GM18873 (cell line): Measurements from ENCODE around the gene SMARCD2.

Source experiments
- ATAC-seq: cut with Tn5 transposase; IDR thresholded peaks from one replicate; pipeline ENCODE4 v1.9.1; 2021; ENCODE audit warnings: mild to moderate bottlenecking, moderate library complexity, moderate number of reproducible peaks; ENCODE audit not compliant: unreplicated experiment, low FRiP score

The SMARCD2 gene

DNA sequence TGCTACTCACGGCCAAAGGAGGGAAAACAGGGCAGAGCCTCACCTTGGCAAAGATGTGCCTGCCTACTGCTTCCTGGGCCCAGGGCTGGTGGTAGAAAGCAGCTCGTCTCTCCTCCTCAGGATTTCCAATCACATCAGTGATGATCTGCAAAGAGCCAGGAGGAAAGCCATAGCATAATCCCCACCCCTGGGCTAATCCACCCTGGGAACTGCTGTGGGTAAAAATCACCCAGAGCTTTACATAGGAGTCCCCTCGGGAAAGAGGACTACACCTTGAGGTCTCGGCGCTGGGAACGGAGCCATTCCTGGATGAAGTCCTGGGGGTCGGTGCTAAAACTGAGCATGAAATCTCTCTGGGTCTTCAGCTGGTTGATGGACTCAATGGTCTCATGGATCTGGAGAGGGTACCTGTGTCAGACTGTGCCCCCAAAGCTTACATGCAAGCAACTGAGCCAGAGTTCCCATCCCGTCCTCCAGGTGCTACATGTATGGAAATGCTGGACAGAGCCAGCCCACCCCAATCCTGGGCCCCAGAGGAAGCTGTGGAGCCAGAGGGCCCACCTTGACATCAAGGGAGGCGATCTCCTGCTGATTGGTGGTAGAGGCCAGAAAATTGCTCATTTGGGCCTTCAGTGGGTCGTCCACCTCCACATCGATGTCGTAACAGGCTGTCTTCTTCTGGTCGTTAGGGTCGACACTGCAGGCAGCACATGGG, 9.3 kb downstream of the SMARCD2 start:
- no peak for ATAC-seq

DNA sequence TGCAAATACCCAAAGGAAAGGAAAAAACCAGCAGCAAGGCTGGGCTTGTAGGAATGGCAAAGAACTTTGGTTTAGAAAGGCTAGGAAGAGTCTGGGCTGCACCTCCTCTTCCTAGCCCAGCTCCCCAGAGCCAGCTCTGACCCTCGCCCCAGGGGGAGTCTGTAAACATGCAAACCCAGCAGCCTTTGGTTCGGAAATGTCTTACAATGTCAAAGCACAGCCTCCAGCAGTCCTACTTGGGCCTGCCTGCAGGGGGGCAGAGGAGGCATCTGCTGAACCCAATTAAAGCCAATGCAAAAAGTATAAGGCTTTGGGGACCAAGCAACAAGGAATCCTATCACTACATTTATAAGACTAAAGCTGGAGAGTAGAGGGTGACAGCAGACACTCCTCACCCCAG, 10.0 kb downstream of the SMARCD2 start:
- no peak for ATAC-seq

DNA sequence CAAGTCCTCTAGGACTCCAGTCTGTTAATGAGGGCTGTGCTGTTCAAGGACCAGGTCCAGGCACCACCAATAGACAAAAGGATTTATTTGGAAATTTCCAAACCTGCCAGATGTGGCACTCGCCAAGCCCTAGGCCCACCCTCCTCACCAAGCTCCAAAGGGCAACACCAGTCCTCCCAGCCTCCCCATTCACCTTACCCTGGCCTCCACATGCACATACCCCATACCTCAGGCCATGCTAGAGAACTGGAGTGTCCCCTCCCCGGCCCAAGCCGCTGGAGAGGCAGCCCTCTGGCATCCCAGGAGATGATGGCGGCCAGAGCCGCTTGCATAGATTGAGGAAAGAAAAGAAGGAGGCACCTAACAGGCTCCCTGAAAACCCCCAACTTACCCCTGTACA, 10.5 kb downstream of the SMARCD2 start:
- no peak for ATAC-seq

DNA sequence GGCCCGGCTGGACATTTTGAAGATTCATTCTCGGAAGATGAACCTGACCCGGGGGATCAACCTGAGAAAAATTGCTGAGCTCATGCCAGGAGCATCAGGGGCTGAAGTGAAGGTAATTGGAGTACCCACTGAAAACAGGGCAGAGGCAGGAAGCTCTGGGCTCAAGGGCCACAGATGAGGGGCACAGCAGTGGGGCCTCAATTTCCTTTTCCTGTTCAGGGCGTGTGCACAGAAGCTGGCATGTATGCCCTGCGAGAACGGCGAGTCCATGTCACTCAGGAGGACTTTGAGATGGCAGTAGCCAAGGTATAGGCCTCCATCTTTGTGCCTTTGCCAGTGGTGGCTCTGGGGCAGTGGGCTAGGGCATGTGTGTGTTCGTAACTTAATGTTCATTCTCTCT, 11.0 kb downstream of the SMARCD2 start:
- no peak for ATAC-seq

DNA sequence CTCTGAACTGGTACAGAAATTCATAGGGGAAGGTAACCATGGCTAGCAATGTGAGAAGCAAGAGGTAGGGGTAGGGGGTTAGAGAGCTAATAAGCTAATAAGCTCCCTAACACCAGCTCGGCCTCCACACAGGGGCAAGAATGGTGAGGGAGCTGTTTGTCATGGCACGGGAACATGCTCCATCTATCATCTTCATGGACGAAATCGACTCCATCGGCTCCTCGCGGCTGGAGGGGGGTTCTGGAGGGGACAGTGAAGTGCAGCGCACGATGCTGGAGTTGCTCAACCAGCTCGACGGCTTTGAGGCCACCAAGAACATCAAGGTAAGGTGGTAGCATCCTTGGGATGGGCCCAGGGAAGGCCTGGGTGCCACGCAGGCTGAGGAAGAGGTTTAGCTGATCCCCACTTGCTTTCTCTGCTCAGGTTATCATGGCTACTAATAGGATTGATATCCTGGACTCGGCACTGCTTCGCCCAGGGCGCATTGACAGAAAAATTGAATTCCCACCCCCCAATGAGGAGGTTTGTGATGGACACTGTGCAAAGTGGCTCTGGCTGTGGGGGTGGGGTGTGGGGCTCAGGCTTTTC, 11.5 kb downstream of the SMARCD2 start:
- no peak for ATAC-seq

DNA sequence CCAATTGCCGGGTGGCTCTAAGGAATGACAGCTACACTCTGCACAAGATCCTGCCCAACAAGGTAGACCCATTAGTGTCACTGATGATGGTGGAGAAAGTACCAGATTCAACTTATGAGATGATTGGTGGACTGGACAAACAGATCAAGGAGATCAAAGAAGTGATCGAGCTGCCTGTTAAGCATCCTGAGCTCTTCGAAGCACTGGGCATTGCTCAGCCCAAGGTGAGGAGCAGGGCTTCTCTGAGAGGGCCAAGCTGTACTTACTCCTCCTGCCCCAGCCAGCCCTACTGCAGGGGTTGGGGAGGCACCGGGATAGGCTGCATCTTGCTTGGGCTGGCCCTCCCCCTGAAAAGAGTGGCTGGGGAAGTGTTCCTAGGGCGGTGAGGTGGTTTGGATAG, 12.2 kb downstream of the SMARCD2 start:
- ATAC-seq: no peak

DNA sequence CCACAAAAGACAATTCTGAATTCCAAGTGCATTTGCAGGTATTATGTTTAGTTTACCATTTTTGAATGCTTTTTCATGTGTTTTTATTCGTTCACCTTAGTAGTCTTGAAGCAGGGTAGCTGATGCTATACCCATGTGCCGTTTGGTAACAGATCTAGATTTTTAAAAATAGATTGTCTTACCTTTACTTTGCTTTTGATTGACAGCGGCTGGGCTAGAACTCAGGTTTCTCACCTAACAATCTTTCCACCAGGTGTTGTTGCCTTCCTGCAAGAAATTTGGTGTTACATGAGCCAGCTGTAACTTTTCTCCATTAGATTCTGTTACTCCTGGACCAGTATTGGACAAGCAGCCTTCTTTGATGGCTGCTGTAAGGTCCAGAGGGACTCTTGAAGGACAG, 13.5 kb downstream of the SMARCD2 start:
- ATAC-seq: no peak

DNA sequence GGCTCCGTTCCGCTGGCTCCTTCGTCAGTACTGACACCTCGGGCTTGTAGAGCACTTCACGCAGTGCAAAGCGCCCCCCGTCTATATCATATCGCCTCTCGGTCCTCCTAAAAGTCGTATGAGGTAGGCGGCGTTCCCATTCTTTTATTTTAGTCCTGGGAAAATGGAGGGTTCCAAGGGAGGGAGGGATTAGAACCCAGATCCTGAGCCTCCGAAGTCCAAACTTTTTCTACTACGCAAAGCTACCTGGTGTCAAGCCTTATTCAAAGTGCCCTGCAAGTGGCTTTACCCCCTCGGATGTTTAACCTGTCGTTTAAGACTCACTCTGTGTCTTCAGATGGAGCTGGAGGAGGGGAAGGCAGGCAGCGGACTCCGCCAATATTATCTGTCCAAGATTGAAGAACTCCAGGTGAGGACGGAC, 14.7 kb downstream of the SMARCD2 start:
- no peak for ATAC-seq

DNA sequence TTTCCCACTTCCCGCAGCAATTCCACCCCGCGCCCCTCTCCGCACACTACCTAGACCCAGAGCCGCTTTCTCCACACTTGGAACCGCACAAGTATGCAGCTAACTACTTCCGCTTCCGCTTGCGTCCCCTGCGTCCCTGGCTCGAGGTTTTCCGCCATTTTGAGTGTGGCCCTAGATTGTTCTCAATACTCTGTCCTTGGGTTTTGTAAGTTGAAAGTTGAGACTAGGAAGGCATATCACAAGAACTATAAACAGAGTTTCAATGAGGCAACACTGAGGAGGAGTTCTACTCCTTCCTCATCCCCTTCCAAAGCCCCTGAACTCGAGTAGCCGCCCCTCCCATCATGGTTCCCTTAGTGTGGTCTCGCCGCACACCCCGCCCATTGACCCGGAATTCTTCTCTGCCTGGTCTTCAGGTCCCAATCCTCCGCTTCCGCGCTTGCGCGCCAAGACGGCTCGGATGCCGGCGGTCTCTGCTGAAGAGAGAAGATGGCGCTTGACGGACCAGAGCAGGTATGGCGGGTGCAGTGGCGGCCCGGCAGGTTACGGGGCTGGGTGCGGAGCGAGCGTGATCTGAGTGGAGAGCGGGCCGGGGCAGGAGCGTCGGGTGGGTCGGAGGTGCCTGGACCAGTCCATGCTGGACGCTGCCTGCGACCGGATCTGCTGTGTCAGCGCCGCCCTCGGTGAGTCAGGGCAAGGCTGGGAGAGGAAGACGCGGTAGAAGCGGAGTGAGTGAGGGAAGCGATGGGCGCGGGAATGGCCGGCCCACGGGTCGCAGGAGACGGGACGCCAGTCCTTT, 15.3 kb downstream of the SMARCD2 start, which contains the start of the genes FTSJ3 and PSMC5:
Gene FTSJ3 (minus strand): TSS at position 662 of the 799 bp plus-strand sequence. CDS start 761 bp downstream, outside the sequence.
Gene PSMC5 (plus strand): TSS at position 430 of the 799 bp plus-strand sequence. CDS start 60 bp downstream, at position 490.
- ATAC-seq: peak; percentile 65

DNA sequence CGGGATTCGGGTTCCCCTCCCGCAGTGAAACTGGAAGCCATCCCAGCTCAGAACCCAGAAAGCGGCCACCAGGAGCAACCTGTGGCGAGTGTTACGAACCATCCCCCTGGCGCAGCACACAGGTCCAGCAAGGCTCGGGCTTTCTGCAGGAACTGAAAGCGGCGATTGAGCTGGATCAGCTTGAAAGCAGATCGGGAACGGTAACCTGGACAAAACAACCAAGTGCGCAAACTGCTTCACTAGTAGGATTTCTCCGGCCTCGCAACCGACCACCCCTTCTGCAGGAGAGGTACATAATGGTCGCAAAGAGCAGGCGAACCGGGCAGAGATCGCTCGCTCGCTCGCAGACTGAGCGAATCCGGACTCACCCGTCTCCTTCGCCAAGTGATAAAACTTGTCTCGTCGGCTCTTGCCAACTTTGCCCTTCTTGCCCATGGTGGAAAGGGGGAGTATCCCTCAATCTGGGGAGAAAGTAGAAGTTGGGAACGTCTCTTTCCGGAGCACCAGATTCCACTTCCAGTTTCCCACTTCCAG, 15.9 kb downstream of the SMARCD2 start:
- ATAC-seq: no peak

DNA sequence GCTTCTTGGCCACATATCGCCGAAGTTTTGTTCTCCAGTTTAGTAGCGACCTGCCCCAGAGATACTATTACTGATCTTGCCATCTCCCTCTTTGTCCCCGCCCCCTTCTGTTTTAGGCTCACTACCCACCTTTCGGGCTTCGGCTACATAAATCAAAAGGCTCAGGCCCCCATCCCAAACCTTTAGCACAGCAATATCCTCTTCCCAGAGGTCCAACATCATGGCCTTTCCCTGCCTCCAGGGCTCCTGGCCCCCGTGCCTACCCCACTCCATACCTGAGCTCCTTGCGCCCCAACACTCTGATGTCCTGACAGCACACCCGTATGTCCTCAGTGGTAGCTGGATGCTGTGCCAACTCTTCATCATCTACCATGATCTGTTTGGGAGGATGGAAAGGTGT, 18.1 kb downstream of the SMARCD2 start:
- ATAC-seq: no peak

DNA sequence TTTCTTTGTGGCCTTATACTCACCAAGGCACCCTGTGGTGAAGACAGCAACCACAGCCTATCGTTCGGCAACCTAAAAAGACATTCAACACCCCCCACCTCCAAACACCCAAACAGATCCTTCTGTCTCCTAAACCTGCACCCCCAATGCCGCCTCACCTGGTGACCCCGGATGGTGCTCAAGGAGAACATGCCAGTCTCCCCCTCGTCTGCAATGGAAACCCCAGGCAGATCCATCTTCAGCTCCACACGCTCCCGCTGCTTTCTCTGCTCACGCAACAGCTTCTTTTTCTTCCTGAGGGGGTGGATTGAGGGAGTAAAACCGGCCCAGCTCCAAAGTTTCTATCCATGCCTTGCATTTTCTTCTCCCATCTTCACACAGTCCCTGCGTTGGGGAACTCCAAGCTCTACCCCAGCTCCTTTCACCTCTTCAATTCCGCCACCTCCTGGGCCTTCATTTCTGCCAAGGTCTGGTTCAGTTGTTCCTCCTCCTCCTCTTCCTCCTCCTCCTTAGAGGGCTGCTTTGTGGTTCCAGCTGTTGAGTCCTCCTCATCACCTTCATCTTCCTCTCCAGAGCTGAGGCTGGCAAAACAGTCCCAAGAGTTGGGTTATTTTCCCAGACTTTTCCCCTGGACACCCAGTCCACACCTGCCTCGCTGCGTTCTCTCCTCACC, 18.7 kb downstream of the SMARCD2 start:
- no peak for ATAC-seq

DNA sequence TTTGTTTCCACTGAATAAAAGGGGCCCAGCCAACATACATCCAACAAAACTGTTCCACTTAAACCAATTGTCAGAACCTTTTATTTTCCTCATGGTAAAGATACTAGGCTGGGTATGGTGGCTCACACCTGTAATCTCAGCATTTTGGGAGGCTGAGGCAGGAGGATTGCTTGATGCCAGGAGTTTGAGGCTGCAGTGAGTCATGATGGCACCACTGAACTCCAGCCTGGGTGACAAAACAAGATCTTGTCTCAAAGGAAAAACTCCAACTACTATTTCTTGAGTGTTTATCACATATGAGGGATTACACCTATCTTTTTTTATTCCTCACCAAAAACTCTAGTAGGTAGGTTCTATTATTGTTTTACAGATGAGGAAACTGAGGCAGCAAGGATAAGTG, 19.9 kb downstream of the SMARCD2 start:
- ATAC-seq: no peak

DNA sequence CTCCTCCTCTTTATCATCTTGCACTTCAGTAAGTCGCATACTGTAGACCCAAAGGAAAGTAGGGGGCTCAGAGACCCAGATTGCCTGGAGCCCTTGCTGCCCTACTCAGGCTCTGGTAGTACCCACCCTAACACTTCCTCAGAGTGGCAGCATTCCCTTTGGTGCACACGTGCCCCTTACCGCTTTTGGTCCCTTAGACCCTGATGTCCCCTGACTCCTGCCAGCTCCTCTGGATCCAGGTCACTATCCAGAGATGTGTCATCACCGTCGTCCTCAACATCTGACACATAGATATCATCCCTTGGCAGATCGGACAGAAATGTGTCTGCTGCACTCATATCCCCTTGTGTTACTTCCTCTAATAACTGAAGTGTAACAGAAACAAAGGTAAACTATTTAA, 20.7 kb downstream of the SMARCD2 start:
- ATAC-seq: no peak

DNA sequence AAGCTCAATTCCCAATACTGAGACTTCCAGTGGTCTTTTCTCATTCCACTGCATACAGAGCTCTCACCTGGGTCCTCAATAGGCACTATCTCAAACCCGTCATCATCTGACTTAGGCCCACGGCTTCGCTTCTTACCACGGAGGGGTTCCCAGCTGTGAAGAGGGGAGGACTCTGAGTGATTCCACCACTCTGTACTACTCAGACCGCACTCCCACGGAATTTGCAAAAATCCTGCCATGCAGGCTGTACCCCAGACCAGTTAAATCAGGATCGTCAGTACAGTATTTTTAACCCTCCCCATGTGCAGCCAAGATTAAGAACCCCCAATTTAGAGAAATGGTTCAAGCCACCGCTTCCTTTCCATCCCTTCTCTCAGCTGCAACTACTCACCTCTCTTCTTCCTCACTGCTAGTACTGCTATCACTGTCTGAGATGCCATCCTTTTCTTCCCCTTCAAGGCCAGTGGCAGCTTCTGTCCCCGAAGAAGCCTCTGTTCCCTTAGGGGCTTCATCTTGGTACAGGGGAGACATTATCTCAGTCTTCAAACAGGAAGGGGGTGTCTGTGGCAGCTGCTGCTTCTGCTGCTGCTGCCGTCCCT, 21.4 kb downstream of the SMARCD2 start:
- ATAC-seq: no peak

DNA sequence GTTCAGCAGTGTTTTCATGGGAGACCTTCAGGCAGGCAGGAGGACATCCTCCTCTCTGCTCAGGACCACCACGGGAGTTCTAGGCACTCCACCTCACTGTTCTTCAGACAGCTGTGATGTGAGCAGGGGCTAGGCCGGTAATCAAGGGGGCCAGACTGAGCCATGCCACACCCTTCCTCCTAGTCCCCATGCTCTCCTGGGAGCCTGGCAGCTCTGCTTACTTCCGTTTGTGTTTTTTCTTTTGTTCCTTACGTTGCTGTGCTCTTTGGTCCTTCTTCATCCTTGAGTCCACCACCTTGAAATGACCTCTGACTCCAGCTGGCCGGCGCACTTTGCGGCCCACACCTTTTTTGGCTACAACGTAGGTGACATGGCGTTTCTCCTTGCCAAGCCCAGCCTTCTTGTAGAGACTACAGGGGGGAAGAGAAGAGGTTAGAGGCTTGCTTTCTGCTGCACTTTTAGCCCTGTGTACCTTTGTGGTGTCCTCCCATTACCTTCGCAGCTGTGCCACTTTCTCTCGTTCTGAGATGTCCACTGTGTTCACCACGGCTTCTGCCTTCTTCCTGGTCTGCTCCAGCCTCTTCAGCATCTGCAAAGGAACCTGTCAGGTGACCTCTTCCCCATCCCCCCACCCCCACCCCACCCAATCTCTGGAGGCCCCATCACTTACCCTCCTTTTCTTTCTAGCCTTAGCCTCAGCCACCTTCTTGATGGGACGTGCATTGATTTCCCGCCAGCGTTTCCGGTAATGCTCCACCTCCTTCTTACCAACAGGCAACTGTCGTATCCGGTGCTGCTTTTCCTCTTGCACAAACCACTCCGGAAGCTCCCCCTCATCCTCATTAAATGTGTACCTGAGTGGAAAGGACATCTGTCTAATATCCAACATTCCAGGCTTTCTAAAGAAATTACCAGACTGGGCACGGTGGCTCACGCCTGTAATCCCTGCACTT, 22.6 kb downstream of the SMARCD2 start:
- no peak for ATAC-seq

DNA sequence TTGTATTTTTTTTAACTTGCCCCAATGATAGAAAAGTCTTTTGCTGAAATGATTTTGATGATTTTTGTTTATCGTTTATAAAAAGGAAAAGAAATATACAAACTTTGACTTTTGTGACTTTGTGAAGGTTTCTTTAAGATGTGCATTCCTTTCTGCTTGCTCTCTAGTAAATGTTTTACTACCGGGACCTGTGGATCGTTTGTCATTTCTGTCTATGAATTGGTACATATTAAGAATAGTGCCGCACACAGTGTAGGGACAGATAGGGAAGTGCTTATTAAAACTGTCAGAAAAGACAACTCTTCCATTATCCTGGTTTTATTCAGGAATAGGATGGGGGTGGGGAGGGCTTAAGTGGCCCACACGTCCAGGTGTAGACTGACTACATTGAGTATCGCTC, 23.4 kb downstream of the SMARCD2 start:
- ATAC-seq: no peak

DNA sequence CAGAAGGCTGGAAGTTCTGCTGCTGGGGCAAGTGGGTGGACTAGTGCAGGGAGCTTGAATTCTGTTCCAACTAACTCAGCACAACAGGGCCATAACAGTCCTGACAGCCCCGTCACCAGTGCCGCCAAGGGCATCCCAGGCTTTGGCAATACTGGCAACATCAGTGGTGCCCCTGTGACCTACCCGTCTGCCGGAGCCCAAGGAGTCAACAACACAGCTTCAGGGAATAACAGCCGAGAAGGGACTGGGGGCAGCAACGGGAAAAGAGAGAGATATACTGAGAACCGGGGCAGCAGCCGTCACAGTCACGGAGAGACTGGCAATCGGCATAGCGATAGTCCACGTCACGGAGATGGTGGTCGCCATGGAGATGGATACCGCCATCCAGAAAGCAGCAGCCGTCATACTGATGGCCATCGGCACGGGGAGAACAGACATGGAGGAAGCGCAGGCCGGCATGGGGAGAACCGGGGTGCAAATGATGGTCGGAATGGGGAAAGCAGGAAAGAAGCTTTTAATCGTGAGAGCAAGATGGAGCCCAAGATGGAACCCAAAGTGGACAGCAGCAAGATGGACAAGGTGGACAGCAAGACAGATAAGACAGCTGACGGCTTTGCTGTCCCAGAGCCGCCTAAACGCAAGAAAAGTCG, 24.6 kb downstream of the SMARCD2 start:
- no peak for ATAC-seq

DNA sequence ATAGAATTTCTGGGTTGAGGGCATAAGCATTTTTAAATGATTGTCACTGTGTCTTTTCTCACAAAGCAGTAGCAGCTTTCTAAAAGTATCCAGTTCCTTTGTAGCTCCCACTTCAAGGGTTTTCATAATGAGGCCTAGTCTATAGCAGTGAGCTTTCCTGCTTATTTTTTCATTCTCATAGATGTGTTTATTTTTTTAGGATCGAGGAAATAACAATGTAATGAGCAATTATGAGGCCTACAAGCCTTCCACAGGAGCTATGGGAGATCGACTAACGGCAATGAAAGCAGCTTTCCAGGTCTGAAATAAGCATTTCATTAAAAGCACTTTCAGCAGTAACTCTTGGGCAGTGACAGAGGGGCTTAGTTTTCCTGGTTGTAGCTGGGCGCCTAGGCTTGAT, 25.8 kb downstream of the SMARCD2 start:
- ATAC-seq: no peak
